ENCODE data around the gene MYOCD. TPM values are rescaled to one million over a fixed set of nuclear protein-coding genes. Genes with fewer than 3 reads are reported as not detected.

Gene MYOCD
- total and polyA plus RNA-seq, 7 donors, result 0.46 to 168 (median 108) TPM

DNA sequence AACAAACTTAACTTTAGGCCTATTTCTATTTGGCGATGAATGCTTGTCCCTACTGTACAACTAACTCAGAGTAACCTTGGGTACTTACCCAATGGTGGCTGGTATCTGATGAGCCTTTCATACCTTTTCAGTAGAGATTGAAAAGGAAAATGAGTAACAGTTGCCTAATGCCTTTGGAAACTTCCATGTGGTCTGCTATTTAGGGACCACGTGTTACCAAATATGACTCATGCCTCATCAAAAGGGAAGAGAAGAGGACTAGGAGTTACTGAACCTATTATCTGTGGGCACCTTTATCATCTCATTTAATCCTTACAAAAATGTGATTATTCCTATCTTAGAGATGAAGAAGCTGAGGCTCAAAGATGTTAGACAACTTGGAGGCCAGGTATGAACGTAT, 8.1 kb downstream of the MYOCD start:
- peaks cover 0 to 84% (median 43%) of the 10 kb centered on the region in 4 donors for H3K4me1 ChIP-seq
- no peaks in the 10 kb centered on the region for H3K9me3 ChIP-seq
- 86 to 90% methylated on average over 3 of the region's 3 CpGs for WGBS, 2 donors
- intact Hi-C loops (cut with DNase I), result no loop called here
- H3K27ac ChIP-seq, result peak overlapping the region in 3 of 4 donors; percentile 1 to 97 (median 91)
- no peaks in the 10 kb centered on the region for H3K27me3 ChIP-seq
- DNase-seq, result no peak
- no peak overlapping the region for H3K4me3 ChIP-seq
- H3K36me3 ChIP-seq, result no peaks in the 10 kb centered on the region
- no peak for TF ChIP-seq POLR2A (IDR thresholded peaks at IDR 0.05)
- TF ChIP-seq POLR2AphosphoS5 (IDR thresholded peaks at IDR 0.05), result no peak

DNA sequence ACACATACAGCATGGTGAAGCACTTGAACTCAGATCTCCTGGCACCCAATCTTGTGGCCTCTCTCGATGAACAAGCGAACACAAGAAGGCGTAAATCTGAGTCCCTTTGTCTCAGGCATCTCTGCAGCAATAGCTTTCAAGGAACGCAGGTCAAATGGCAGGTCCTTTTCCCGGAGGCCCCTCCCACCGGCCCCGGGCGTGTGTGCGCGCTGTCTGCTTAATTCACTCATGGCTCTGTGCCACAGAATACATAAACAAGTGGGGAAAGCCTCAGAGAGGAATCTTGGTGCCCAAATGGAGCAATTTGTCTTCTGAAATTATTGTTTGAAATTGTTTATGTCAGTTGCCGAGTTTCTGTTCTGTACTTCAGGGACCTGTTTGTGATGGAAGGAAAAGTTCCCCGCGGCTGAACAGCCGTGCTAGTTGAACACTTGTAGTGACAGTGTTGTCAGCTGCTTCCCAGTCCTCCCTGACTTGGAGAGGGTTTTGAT, 14.8 kb downstream of the MYOCD start:
- H3K27me3 ChIP-seq, result no peaks in the 10 kb centered on the region
- peak overlapping the region; percentile 78 to 88 (median 81) for H3K27ac ChIP-seq
- intact Hi-C loops (cut with DNase I), result loop anchor here (5.0 kb wide), 2 partner anchors 47 to 258 kb away; no protein-coding TSS in a partner anchor
- 42 to 57% methylated on average over 14 of the region's 14 CpGs for WGBS, 2 donors
- TF ChIP-seq, protein P1, sequence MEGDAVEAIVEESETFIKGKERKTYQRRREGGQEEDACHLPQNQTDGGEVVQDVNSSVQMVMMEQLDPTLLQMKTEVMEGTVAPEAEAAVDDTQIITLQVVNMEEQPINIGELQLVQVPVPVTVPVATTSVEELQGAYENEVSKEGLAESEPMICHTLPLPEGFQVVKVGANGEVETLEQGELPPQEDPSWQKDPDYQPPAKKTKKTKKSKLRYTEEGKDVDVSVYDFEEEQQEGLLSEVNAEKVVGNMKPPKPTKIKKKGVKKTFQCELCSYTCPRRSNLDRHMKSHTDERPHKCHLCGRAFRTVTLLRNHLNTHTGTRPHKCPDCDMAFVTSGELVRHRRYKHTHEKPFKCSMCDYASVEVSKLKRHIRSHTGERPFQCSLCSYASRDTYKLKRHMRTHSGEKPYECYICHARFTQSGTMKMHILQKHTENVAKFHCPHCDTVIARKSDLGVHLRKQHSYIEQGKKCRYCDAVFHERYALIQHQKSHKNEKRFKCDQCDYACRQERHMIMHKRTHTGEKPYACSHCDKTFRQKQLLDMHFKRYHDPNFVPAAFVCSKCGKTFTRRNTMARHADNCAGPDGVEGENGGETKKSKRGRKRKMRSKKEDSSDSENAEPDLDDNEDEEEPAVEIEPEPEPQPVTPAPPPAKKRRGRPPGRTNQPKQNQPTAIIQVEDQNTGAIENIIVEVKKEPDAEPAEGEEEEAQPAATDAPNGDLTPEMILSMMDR (IDR thresholded peaks at IDR 0.05), result no peak
- TF ChIP-seq POLR2AphosphoS5 (IDR thresholded peaks at IDR 0.05) (peak in 3 of 4 donors; percentile 57 to 73 (median 68)), EP300 (IDR thresholded peaks at IDR 0.05) (peak in 2 of 4 donors; percentile 35 to 42)
- peaks cover 0 to 88% (median 69%) of the 10 kb centered on the region in 4 donors for H3K4me1 ChIP-seq
- peak; percentile 83 for DNase-seq
- peak overlapping the region in 3 of 4 donors; percentile 15 to 39 (median 23) for H3K4me3 ChIP-seq
- H3K36me3 ChIP-seq, result no peaks in the 10 kb centered on the region
- H3K9me3 ChIP-seq, result no peaks in the 10 kb centered on the region

DNA sequence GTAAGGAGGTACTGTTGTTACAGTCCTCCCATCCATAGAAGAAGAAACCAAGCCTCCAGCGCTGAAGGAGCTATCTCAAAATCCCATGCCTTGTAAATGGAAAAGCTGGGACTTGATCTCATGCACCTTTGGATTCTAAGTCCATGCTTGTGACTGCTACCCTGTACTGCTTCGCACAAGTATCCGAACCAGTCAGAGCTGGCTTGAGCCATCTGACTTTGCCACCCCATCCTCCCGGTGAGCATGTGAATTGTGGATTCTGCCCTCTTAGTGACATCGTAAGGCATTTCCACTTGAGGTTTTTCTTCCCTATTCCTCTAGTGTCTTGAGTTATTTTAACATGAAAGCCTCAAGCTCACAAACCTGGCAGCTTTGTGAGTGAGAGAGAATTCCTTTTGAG, 15.3 kb downstream of the MYOCD start:
- WGBS, 2 donors, result 85 to 88% methylated on average over 5 of the region's 5 CpGs
- H3K4me1 ChIP-seq, result peaks cover 0 to 90% (median 72%) of the 10 kb centered on the region in 4 donors

DNA sequence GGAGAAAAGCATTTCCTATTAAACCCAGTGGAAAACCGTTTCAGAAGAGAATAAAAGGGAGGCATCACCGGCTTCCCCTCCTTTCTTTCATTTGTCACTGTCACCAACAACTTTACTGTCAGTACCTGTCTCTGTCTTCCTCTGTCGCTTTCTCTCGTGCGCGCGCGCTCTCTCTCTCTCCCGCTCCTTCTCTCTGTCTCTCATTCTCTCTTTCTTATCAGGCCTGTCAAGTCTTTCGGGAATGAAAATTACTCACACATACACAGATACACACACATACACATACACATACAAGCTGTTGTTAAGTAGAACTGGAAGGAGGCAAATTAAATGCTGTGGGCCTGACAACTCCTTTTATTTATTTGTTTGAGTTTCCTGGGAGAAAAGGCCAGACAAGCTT, 17.6 kb downstream of the MYOCD start:
- 84 to 91% methylated on average over 10 of the region's 10 CpGs for WGBS, 2 donors

More for the DNA sequence above, 15.3 kb downstream of the MYOCD start:
- H3K4me3 ChIP-seq, result peak overlapping the region in 3 of 4 donors; percentile 15 to 39 (median 23)
- peak overlapping the region; percentile 78 to 88 (median 81) for H3K27ac ChIP-seq
- DNase-seq, result no peak
- no peaks in the 10 kb centered on the region for H3K36me3 ChIP-seq
- intact Hi-C loops (cut with DNase I), result loop anchor here (5.0 kb wide), 2 partner anchors 46 to 259 kb away; no protein-coding TSS in a partner anchor
- TF ChIP-seq POLR2AphosphoS5 (IDR thresholded peaks at IDR 0.05) (peak in 1 of 4 donors; percentile 8), POLR2A (IDR thresholded peaks at IDR 0.05) (no peak), EP300 (IDR thresholded peaks at IDR 0.05) (no peak)
- TF ChIP-seq, protein P1 (IDR thresholded peaks at IDR 0.05), result no peak
- no peaks in the 10 kb centered on the region for H3K9me3 ChIP-seq
- no peaks in the 10 kb centered on the region for H3K27me3 ChIP-seq

DNA sequence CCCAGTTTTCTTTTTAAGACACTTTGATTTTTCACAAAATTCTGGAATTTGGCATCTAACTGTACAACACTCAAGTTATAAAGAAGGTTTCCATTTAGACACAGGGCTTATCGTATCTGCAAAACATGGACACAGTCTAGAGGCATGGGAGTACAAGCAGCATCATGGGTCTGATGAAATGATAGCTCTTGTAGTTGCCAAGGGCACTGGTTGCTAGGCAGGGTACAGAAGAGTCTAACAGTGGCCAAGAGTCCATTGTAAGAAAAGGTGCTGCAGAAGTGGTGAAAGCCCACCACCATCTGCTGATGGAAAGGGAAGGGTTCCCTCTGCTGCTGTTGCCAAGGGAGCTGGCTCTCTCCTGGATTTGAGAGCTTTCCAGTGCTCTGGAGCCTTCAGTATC, 20.8 kb downstream of the MYOCD start:
- TF ChIP-seq POLR2AphosphoS5 (IDR thresholded peaks at IDR 0.05), result no peak
- TF ChIP-seq POLR2A (IDR thresholded peaks at IDR 0.05), result no peak
- TF ChIP-seq EP300 (IDR thresholded peaks at IDR 0.05), result no peak
- TF ChIP-seq, protein P1 (IDR thresholded peaks at IDR 0.05), result no peak
- no peaks in the 10 kb centered on the region for H3K36me3 ChIP-seq
- no peak overlapping the region for H3K27ac ChIP-seq
- intact Hi-C loops (cut with DNase I), result no loop called here
- H3K27me3 ChIP-seq, result no peaks in the 10 kb centered on the region
- H3K4me3 ChIP-seq, result no peak overlapping the region
- H3K4me1 ChIP-seq, result peaks cover 0 to 59% (median 45%) of the 10 kb centered on the region in 4 donors
- 94 to 96% methylated on average over 1 of the region's 1 CpG for WGBS, 2 donors
- no peaks in the 10 kb centered on the region for H3K9me3 ChIP-seq
- DNase-seq, result no peak

More for the DNA sequence above, 17.6 kb downstream of the MYOCD start:
- intact Hi-C loops (cut with DNase I), result loop anchor here (5.0 kb wide), 2 partner anchors 44 to 261 kb away; no protein-coding TSS in a partner anchor
- Histone ChIP-seq H3K9me3 (no peaks in the 10 kb centered on the region), H3K4me1 (peaks cover 0 to 69% (median 66%) of the 10 kb centered on the region in 4 donors), H3K27ac (peak overlapping the region in 3 of 4 donors; percentile 17 to 88 (median 78)), H3K4me3 (no peak overlapping the region), H3K36me3 (no peaks in the 10 kb centered on the region), H3K27me3 (no peaks in the 10 kb centered on the region)
- DNase-seq, result no peak
- TF ChIP-seq, protein P1 (IDR thresholded peaks at IDR 0.05), result no peak
- TF ChIP-seq POLR2AphosphoS5 (IDR thresholded peaks at IDR 0.05), result no peak
- no peak for TF ChIP-seq EP300 (IDR thresholded peaks at IDR 0.05)
- TF ChIP-seq POLR2A (IDR thresholded peaks at IDR 0.05), result no peak

Measured in sigmoid colon (tissue), 7 donors.